Measurements from ENCODE around the gene AP3D1.

DNA sequence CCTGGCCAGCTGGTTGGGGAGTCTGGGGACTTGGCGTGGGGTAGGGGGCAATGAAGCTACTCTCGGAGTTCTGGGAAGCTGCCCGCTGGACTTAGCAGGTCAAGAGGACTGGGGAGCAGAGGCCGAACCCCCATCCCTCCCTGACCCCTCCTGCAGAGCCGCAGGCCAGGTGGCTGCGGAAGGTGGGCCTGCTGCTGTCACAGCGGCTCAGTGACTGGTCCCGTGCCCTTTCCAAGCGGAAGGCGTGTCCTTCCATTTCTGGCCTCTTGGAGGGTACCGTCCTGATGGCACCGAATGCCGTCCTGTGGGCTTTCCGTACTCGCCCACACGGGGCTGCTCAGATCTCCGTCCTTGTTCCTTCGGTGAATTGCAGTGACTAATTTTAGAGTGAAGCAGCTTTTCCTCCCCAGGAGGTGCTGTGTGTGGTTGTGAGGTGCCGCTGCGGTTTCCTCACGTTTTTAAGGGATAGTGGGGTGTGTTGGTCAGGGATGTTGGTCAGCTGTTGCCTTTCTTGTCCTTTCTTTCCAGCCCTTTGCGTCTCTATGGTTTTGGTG is 33.1 kb upstream of the AP3D1 start:
- TF ChIP-seq TAF1 (IDR thresholded peaks at IDR 0.05; ENCODE audit: low read depth, low read length) = no peak
- no peak for TF ChIP-seq POLR2A (IDR thresholded peaks at IDR 0.05; ENCODE audit: low read depth, low read length)
- TF ChIP-seq POLR2AphosphoS5 (IDR thresholded peaks at IDR 0.05; ENCODE audit: low read depth, low read length) = no peak
- no peak for TF ChIP-seq SPI1 (IDR thresholded peaks at IDR 0.05; ENCODE audit: low read depth, low read length)
- no peak for TF ChIP-seq PAX5 (IDR thresholded peaks at IDR 0.05; ENCODE audit: insufficient read depth, low read length, severe bottlenecking)

All from GM12891 (cell line).